HG03064 (cell line): Measurements from ENCODE around the gene KIFC3.
"Not testable (repeated sequence)": the region's sequence is repeated elsewhere in the genome, so short reads cannot be mapped to it uniquely, and the experiment has no call there.

ENCODE experiments used
- ATAC-seq: cut with Tn5 transposase; IDR thresholded peaks from one replicate; pipeline ENCODE4 v1.9.1; 2021; ENCODE audit warnings: low read depth; ENCODE audit not compliant: unreplicated experiment

The KIFC3 gene

DNA sequence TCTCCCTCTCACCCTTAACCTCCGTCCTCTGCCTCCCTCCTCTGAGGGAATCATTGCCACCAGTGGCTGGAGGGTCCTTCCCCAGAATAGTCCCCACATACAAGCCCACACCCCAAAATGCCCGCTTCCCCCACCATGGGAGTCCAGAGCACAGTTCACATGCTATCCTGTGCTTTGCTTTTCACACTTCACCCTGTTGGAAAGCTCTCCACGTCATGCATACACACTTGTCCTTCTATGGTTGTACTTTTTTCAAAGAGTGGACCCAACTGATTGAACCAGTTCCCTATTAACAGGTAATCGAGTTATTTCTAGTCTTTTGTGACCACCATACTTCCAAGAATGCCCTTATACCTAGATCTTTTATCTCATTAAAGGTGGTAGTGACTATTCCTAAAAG is 23.8 kb upstream of the KIFC3 start:
- ATAC-seq: no peak

DNA sequence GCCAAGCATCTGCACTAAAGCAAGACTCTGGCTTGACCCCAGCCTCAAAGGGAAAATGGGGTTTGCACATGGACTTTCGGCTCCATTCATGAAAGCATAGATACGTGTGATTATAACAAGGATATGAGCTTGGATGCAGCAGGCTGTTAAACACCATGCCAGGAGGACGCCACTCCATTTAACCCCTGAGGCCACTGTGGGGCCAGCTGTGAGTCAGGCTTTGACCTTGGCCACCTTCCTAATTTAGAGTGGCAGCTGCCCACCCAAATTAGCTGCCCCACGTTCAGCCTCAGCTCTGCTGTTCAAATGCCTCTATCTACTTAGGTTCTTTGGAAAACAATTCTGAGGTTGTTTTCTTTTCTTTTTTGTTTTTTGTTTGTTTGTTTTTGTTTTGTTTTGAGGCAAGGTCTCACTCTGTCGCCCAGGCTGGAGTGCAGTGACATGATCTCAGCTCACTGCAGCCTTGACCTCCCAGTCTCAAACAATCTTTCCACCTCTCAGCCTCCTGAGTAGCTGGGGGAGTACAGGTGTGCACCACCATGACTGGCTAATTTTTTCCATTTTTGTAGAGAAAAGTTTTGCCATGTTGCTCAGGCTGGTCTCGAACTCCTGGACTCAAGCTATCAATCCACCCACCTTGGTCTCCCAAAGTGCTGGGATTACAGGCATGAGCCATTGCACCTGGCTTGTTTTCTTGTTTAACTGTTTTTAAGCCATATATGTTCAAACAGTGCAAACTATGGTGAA is 23.2 kb upstream of the KIFC3 start:
- ATAC-seq: no peak

DNA sequence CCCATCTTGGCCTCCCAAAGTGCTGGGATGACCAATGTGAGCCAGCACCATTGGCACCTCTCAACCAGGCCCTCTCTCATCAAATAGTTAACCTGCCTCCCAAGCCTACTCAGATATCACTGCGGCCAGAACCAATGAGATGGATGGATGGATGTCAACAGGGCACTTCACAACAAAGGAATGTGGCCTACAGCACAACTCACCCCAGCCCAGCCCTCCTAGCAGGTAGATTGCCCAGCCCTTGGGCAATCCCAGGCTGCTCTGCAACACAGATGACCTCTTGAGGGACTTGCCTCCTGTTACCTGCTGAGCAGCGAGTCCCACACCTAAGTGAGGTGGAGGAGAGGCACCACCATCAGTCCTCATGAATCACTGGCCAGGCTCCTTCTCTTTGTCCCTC is 22.6 kb upstream of the KIFC3 start:
- ATAC-seq: no peak

DNA sequence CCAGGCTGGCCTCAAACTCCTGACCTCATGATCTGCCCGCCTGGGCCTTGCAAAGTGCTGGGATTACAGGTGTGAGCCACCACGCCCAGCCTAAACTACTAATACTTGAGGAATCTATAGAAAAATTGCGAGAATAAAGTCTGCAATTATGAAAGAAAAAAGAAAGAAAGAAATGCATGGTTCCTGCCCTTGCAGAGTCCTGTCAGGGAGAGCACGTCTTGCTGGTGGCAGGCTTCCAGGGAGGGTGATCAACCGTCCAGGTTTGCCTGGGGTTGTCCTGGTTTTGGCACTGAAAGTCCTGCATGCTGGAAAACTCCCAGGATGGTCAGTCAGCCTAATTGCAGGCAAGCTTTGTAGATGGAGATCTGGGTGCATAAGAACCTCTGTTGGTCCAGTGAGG is 21.5 kb upstream of the KIFC3 start:
- no peak for ATAC-seq

DNA sequence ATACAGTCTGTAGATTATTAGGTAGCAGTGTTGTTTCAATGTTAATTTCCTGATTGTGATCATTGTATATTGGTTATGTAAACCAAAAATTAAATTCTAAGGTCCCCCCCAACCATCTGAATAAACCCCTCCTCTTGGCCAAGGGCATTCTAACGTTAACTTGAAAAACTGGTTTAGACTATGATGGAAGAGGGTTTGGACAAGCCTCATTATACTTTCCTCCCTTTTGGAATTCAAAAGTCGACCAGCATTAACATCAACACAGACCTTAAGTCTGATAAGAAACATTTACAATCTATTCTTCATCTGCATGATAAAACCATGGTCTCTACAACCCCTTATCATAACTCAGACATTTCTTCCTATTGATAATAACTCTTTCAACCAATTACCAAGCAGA is 20.6 kb upstream of the KIFC3 start:
- ATAC-seq: no peak

DNA sequence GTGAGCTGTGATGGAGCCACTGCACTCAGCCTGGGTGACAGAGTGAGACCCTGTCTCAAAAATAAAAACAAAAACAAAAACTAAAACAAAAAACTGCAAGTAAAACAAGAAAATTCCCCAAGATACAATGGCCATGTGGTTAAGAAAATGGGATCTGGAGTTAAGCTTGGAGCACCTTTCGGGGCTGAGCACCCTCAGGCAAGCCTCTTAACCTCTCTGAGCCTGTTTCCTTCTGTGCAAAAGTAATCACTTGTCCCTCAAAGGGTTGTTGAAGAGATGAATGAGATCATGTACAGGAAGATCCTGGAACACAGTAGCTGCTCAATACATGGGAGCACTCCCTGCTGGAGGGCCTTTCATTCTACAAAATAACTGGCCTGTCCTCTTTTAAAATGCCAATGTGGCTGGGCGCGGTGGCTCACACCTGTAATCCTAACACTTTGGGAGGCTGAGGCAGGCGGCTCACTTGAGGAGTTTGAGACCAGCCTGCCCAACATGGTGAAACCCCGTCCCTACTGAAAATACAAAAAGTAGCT is 19.8 kb upstream of the KIFC3 start:
- ATAC-seq: no peak

GRCh38 chr16:57821149-57821971 is 19.1 kb upstream of the KIFC3 start:
- no peak for ATAC-seq

DNA sequence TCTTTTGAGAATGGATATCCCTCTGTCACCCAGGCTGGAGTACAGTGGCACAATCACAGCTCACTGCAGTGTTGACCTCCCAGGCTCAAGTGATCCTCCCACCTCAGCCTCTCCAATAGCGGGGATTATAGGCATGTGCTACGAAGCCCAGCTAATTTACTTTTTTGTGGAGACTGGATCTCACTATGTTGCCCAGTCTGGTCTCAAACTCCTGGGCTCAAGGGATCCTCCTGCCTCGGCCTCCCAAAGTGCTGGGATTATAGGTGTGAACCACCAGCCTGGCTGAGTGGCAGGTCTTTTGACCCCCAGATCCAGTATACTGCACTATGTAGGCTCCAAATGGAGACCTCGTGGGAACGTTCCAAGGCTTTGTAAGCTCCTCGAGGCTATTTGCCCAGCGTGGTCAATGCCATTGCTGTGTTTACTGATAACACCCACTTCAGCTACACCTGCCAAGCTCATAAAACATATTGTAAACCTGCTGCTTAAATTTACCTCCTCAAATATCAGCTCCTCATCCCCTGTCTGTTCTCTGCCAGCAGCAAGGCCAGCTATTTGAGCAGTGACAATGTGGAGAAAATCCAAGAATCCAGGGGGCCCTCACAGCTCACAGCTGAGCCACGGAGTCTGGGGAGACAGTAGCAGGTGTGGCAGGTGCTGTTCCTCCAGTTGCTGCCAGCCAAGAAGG is 16.2 kb upstream of the KIFC3 start:
- ATAC-seq: no peak

DNA sequence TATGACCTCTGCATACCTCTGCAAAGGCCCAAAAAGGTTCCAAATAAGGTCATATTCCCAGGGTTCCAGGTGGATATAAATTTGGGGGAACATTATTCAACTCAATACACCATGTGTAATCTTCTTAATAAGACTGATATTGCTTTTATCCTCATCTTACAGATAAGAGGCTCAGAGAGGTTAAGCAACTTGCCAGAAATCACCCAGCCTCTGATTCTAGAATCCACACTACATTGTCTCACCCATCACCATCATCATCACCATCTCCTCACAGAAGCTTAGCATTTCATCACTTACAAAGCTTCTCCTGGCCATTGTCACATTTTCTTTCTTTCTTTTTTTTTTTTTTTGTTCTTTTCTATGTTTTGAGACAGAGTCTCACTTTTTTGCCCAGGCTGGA is 15.4 kb upstream of the KIFC3 start:
- no peak for ATAC-seq

DNA sequence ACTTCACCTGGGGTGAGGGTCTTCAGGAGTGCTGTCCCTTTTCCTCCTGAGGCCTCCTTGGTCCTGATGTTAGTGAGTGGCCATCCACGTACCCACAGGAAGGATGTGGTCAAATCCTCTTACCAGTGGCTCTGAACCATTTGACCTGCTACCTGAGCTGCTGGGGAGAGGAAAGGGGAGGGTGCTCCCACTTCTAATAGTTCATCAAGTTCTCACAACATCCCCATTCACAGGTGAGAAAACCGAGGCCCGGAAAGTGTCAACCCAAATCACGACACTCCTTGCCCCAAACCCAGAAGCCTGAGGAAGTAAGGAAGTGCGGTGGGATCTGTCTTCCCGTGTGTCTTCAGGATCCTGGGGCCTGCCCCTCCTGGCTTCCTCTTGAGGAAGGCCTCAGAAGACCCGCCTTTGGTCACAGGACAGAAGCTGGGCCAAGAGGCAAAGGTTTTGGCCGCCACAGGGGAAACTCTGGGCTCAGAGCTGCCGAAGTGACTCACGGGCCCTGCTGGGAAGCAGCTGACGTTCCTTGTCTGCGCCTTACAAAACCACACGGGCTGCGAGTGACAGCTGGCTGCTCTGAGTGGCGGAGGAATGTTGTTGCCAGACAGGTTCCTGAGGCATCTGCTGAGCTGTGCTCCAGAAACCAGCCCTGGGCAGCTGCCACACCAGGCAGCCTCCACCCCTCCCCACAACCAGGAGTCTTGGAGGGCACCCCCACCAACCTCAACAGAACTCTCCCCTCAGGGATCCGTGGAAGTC is 13.9 kb upstream of the KIFC3 start:
- ATAC-seq: no peak

DNA sequence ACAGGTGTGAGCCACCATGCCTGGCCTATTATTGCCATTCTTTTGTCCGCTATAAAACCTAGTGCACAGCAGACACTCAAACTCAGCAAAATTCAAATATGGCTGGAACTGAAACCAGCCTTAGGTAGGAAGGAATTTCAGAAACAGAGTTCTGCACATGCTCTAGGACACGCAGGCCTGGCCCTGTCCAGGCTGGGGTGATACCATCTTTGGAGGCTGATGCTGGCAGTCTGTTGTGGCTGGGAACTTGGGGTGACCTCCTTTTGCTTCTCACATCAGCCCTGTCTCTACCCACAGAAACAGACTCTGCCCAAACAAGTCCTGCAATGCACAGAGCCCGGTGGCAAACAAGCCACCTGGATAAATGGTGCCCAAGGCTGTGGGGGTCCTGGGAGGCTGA is 12.6 kb upstream of the KIFC3 start:
- ATAC-seq: no peak

GRCh38 chr16:57813466-57813865 is 11.2 kb upstream of the KIFC3 start:
- no peak for ATAC-seq

DNA sequence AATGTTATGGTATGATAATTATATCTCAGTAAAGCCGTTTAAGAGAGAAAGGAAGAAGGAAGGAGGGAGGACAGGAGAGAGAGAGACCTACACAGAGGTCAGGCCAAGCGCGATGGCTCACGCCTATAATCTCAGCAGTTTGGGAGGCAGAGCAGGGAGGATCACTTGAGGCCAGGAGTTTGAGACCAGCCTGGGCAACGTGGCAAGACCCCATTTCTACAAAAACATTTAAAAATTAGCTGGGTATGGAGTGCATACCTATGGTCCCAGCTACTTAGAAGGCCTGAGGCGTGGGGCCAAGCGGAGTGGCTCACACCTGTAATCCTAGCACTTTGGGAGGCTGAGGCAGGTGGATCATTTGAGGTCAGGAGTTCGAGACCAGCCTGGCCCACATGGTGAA is 9.0 kb upstream of the KIFC3 start:
- ATAC-seq: not testable (repeated sequence)

GRCh38 chr16:57810197-57811031 is 8.1 kb upstream of the KIFC3 start:
- ATAC-seq: peak; percentile 98

GRCh38 chr16:57809276-57810196 is 7.2 kb upstream of the KIFC3 start:
- ATAC-seq: no peak

GRCh38 chr16:57808589-57809228 is 6.4 kb upstream of the KIFC3 start:
- no peak for ATAC-seq

- no peak for ATAC-seq
These were observed 5.8 kb upstream of the KIFC3 start for GRCh38 chr16:57807968-57808528.
